Measurements from ENCODE around the gene KIF1A. TPM values are rescaled to one million over a fixed set of nuclear protein-coding genes. Genes with fewer than 3 reads are reported as not detected.

KIF1A gene
- total and polyA plus RNA-seq, 10 of the 15 experiments (the other 5 are each of a cell fraction or from before 2014, with no cell fraction given) = 0.04 to 0.95 (median 0.06) TPM; not detected in 5

DNA sequence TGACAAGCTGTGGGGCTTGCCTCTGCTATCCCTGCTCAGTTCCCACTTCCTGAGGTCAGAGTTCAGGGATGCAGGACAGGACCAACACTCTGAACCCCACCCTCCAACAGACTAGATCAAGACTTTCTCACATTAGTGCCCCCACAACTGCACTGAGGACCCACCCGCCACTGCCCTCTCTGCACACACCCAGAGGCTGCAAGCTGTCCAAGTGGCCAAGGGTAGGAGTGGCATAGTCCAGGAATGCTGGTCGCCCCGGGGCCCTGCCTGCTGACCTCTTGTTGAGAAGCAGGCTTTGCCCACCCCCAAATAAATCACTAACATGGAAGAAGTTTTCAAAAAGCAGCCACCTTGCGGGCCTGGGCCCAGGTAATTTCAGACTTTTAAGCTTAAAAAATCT is 5.5 kb upstream of the KIF1A start:
- no peak for ATAC-seq
- ChIA-PET CTCF (no interaction called here), POLR2A (no interaction called here), SMC1A (ENCODE audit: uncharacterized antibody, unreplicated experiment) (no interaction called here), RAD21 (ENCODE audit: unreplicated experiment) (no interaction called here)
- in situ Hi-C loops (cut with MboI) = loop anchor here (25.0 kb wide), 1 partner anchor 313 kb away; no protein-coding TSS in a partner anchor
- Histone ChIP-seq H3K4me3 (no peak overlapping the region), H3K36me3 (ENCODE audit: control insufficient read depth in 2 of 2, insufficient read depth in 2 of 2, low read length in 1 of 2) (no peaks in the 10 kb centered on the region), H3K9me3 (replicated peaks; ENCODE audit: control insufficient read depth, insufficient read depth, low read length) (no peaks in the 10 kb centered on the region; the same call in 2 of the 3 replicates), H3K4me1 (ENCODE audit: control insufficient read depth, insufficient read depth, low read length) (no peaks in the 10 kb centered on the region), H3K4me2 (ENCODE audit: control insufficient read depth, insufficient read depth) (no peak overlapping the region), H3K9ac (ENCODE audit: control insufficient read depth, insufficient read depth, low read length) (no peak overlapping the region), H3K27ac (ENCODE audit: control insufficient read depth, insufficient read depth) (no peak overlapping the region), H3K27me3 (replicated peaks in 1 of 2; ENCODE audit: control insufficient read depth in 2 of 2, insufficient read depth in 2 of 2, low read length in 1 of 2) (peaks cover 6 to 13% of the 10 kb centered on the region in 2 experiments), H4K20me1 (ENCODE audit: control insufficient read depth, insufficient read depth) (no peaks in the 10 kb centered on the region), H2AFZ (ENCODE audit: control insufficient read depth, low read depth, low read length) (no peak overlapping the region), H3K79me2 (ENCODE audit: control insufficient read depth, insufficient read depth, low read length) (no peaks in the 10 kb centered on the region)
- intact Hi-C loops (cut with micrococcal nuclease; ENCODE audit: unreplicated experiment) = no loop called here
- 6% methylated on average over 4 of the region's 4 CpGs for WGBS (ENCODE audit: insufficient coverage, insufficient replicate concordance, low lambda C conversion rate, missing lambda C conversion rate)
- DNase-seq (ENCODE audit: low read depth, low spot score) = no peak
- no peak for FAIRE-seq
- no TSS peak for BruUV-seq (replicated peaks)
- TF ChIP-seq ZBTB40 (IDR thresholded peaks at IDR 0.05; ENCODE audit: borderline replicate concordance) (no peak), RBBP5 (conservative IDR thresholded peaks at IDR 0.05) (no peak), MYB (IDR thresholded peaks at IDR 0.05; ENCODE audit: borderline replicate concordance, low read depth, low read length) (no peak), KDM1A (IDR thresholded peaks at IDR 0.05; ENCODE audit: borderline replicate concordance) (no peak), FOXK2 (IDR thresholded peaks at IDR 0.05) (no peak), IKZF2 (IDR thresholded peaks at IDR 0.05) (no peak), NFIC (IDR thresholded peaks at IDR 0.05; ENCODE audit: low read depth, low read length) (no peak), RELB (IDR thresholded peaks at IDR 0.05; ENCODE audit: low read depth) (no peak), TARDBP (IDR thresholded peaks at IDR 0.05; ENCODE audit: borderline replicate concordance) (no peak), YBX1 (IDR thresholded peaks at IDR 0.05) (no peak), NR2F1 (conservative IDR thresholded peaks at IDR 0.05) (no peak), WRNIP1 (IDR thresholded peaks at IDR 0.05; ENCODE audit: borderline replicate concordance, low read depth, low read length) (no peak), SIN3A (IDR thresholded peaks at IDR 0.05; ENCODE audit: low read depth, low read length) (no peak), ATF7 (IDR thresholded peaks at IDR 0.05; ENCODE audit: low read depth) (no peak)
- TF ChIP-seq, protein P1, sequence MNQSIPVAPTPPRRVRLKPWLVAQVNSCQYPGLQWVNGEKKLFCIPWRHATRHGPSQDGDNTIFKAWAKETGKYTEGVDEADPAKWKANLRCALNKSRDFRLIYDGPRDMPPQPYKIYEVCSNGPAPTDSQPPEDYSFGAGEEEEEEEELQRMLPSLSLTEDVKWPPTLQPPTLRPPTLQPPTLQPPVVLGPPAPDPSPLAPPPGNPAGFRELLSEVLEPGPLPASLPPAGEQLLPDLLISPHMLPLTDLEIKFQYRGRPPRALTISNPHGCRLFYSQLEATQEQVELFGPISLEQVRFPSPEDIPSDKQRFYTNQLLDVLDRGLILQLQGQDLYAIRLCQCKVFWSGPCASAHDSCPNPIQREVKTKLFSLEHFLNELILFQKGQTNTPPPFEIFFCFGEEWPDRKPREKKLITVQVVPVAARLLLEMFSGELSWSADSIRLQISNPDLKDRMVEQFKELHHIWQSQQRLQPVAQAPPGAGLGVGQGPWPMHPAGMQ (IDR thresholded peaks at IDR 0.05; ENCODE audit: borderline replicate concordance) = no peak
- TF ChIP-seq, protein P2, sequence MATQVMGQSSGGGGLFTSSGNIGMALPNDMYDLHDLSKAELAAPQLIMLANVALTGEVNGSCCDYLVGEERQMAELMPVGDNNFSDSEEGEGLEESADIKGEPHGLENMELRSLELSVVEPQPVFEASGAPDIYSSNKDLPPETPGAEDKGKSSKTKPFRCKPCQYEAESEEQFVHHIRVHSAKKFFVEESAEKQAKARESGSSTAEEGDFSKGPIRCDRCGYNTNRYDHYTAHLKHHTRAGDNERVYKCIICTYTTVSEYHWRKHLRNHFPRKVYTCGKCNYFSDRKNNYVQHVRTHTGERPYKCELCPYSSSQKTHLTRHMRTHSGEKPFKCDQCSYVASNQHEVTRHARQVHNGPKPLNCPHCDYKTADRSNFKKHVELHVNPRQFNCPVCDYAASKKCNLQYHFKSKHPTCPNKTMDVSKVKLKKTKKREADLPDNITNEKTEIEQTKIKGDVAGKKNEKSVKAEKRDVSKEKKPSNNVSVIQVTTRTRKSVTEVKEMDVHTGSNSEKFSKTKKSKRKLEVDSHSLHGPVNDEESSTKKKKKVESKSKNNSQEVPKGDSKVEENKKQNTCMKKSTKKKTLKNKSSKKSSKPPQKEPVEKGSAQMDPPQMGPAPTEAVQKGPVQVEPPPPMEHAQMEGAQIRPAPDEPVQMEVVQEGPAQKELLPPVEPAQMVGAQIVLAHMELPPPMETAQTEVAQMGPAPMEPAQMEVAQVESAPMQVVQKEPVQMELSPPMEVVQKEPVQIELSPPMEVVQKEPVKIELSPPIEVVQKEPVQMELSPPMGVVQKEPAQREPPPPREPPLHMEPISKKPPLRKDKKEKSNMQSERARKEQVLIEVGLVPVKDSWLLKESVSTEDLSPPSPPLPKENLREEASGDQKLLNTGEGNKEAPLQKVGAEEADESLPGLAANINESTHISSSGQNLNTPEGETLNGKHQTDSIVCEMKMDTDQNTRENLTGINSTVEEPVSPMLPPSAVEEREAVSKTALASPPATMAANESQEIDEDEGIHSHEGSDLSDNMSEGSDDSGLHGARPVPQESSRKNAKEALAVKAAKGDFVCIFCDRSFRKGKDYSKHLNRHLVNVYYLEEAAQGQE (IDR thresholded peaks at IDR 0.05; ENCODE audit: low read depth, low read length) = no peak
